HL-60 (cell line): ENCODE results near the gene SIGMAR1.

Experiments used
- CTCF ChIP-seq: IDR thresholded peaks from one replicate; pipeline ENCODE4 v1.5.1; 2011; ENCODE audit warnings: low read length, control low read depth, inconsistent platforms; ENCODE audit not compliant: insufficient read depth
- GABPA ChIP-seq: IDR thresholded peaks from 2 replicates; pipeline ENCODE4 v1.6.1; 2012; ENCODE audit warnings: low read depth
- POLR2AphosphoS5 ChIP-seq: IDR thresholded peaks from 2 replicates; pipeline ENCODE4 v1.6.1; 2012; ENCODE audit warnings: low read depth
- REST ChIP-seq: IDR thresholded peaks from 2 replicates; pipeline ENCODE4 v1.6.1; 2012; ENCODE audit warnings: low read depth; ENCODE audit not compliant: insufficient replicate concordance
- SPI1 ChIP-seq: IDR thresholded peaks from 2 replicates; pipeline ENCODE4 v1.6.1; 2012; ENCODE audit warnings: low read depth, mild to moderate bottlenecking, borderline replicate concordance

GRCh38 chr9:34646211-34647083, 8.9 kb upstream of the SIGMAR1 start, which contains the start of gene GALT:
- TF ChIP-seq CTCF (peak; percentile 44), POLR2AphosphoS5 (peak; percentile 49; the same call in 1 of the 2 replicates), REST (peak; percentile 32), GABPA (0 out of 2 replicates have a peak, but pooled peaks have one; percentile 11), SPI1 (no peak)
